ENCODE data around the gene SLC45A2. TPM values are rescaled to one million over a fixed set of nuclear protein-coding genes. Genes with fewer than 3 reads are reported as not detected.

Gene SLC45A2
- total RNA-seq, 1 experiment from 2014 or later: not detected

DNA sequence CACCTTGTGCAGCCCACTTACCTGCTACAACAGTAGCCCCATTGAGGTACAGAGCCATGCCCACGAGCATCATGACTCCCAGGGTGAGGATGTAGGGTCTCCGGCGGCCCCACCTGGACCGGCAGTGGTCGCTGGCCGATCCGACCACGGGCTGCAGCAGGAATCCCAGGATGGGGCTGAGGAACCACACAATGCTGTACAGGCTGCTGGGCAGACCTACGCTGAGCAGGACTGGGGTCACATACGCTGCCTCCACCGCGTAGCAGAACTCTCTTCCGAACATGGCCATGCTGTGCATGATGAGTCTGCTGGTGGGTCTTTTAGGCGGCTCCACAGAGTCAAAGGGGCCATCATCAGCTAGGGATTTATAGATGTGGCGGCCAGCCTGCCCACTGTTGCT is 315 bp downstream of the SLC45A2 start:
- intact Hi-C loops (cut with micrococcal nuclease; ENCODE audit: unreplicated experiment): no loop called here
- Histone ChIP-seq H3K36me3 (ENCODE audit: control insufficient read depth, insufficient read depth, low read length) (no peaks in the 10 kb centered on the region), H3K4me1 (ENCODE audit: control insufficient read depth, insufficient read depth, low read length) (no peaks in the 10 kb centered on the region), H3K4me3 (ENCODE audit: low read depth in 2 of 2, low read length in 2 of 2) (no peak overlapping the region), H3K27me3 (ENCODE audit: control insufficient read depth, insufficient read depth, low read length) (no peaks in the 10 kb centered on the region), H3K27ac (ENCODE audit: low read length) (no peak overlapping the region), H3K9me3 (ENCODE audit: control insufficient read depth, insufficient read depth, low read depth, low read length) (no peaks in the 10 kb centered on the region)
- TF ChIP-seq POLR2AphosphoS5 (IDR thresholded peaks at IDR 0.05; ENCODE audit: low read depth, low read length) (no peak), SIN3A (IDR thresholded peaks at IDR 0.05; ENCODE audit: borderline replicate concordance, insufficient read depth, low read depth, low read length) (no peak), TCF7L2 (IDR thresholded peaks at IDR 0.05; ENCODE audit: low read depth, low read length) (no peak)
- TF ChIP-seq, protein P1, sequence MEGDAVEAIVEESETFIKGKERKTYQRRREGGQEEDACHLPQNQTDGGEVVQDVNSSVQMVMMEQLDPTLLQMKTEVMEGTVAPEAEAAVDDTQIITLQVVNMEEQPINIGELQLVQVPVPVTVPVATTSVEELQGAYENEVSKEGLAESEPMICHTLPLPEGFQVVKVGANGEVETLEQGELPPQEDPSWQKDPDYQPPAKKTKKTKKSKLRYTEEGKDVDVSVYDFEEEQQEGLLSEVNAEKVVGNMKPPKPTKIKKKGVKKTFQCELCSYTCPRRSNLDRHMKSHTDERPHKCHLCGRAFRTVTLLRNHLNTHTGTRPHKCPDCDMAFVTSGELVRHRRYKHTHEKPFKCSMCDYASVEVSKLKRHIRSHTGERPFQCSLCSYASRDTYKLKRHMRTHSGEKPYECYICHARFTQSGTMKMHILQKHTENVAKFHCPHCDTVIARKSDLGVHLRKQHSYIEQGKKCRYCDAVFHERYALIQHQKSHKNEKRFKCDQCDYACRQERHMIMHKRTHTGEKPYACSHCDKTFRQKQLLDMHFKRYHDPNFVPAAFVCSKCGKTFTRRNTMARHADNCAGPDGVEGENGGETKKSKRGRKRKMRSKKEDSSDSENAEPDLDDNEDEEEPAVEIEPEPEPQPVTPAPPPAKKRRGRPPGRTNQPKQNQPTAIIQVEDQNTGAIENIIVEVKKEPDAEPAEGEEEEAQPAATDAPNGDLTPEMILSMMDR (IDR thresholded peaks at IDR 0.05): no peak
- TF ChIP-seq, protein P2, sequence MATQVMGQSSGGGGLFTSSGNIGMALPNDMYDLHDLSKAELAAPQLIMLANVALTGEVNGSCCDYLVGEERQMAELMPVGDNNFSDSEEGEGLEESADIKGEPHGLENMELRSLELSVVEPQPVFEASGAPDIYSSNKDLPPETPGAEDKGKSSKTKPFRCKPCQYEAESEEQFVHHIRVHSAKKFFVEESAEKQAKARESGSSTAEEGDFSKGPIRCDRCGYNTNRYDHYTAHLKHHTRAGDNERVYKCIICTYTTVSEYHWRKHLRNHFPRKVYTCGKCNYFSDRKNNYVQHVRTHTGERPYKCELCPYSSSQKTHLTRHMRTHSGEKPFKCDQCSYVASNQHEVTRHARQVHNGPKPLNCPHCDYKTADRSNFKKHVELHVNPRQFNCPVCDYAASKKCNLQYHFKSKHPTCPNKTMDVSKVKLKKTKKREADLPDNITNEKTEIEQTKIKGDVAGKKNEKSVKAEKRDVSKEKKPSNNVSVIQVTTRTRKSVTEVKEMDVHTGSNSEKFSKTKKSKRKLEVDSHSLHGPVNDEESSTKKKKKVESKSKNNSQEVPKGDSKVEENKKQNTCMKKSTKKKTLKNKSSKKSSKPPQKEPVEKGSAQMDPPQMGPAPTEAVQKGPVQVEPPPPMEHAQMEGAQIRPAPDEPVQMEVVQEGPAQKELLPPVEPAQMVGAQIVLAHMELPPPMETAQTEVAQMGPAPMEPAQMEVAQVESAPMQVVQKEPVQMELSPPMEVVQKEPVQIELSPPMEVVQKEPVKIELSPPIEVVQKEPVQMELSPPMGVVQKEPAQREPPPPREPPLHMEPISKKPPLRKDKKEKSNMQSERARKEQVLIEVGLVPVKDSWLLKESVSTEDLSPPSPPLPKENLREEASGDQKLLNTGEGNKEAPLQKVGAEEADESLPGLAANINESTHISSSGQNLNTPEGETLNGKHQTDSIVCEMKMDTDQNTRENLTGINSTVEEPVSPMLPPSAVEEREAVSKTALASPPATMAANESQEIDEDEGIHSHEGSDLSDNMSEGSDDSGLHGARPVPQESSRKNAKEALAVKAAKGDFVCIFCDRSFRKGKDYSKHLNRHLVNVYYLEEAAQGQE (IDR thresholded peaks at IDR 0.05; ENCODE audit: insufficient read depth in 1 of 2, low read depth in 2 of 2, low read length in 1 of 2): no peak
- BruUV-seq (replicated peaks): no TSS peak
- DNase-seq (ENCODE audit: low read depth, low spot score) (no peak), ATAC-seq (no peak)
- CTCF ChIA-PET: no interaction called here
- in situ Hi-C loops (cut with HindIII; ENCODE audit: low pct_unique_long_range_greater_than_20kb, low sequenced_read_pairs): no loop called here
- POLR2A ChIA-PET: no interaction called here

DNA sequence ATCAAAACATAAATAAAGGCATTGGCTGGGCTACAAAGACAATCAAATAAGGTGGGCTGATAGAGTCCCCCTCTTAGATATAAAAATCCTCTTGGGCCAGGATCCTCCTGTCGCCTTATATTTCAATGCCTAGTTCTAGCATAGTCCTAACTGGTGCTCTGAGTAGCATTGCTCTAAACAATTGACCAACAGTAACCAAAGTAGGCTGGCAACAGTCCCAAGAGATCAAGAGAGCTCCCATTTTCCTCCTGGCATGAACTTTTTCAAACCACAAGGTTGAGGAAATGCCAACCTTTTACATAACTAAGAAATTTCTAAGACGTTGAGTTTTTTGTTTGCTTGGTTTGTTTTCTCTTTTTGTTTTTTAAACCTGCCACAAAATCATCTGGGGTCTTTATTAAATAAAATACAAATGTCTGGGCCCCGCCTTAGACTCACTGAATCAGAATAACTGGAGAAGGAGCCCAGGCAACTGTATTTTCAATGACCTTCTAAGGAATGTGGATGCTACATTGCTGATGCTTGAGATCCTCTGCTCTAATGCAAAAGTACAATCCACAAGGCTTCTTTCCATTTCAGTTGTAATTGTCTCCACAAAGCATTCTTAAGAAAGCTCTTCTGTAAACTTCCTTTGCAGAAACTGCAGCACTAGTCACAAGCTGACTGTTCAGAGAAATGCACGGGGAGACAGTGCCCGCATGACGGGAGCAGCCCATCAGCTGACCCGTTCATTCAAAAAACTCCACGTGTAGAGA is 2.9 kb downstream of the SLC45A2 start:
- POLR2A ChIA-PET: no interaction called here
- H3K27ac ChIP-seq (ENCODE audit: low read length): no peak overlapping the region
- no peaks in the 10 kb centered on the region for H3K4me1 ChIP-seq (ENCODE audit: control insufficient read depth, insufficient read depth, low read length)
- DNase-seq (ENCODE audit: low read depth, low spot score) (no peak), ATAC-seq (no peak)
- in situ Hi-C loops (cut with HindIII; ENCODE audit: low pct_unique_long_range_greater_than_20kb, low sequenced_read_pairs) (no loop called here), intact Hi-C loops (cut with micrococcal nuclease; ENCODE audit: unreplicated experiment) (no loop called here)
- CTCF ChIA-PET: no interaction called here
- no peaks in the 10 kb centered on the region for H3K36me3 ChIP-seq (ENCODE audit: control insufficient read depth, insufficient read depth, low read length)
- no peaks in the 10 kb centered on the region for H3K9me3 ChIP-seq (ENCODE audit: control insufficient read depth, insufficient read depth, low read depth, low read length)
- no peak overlapping the region for H3K4me3 ChIP-seq (ENCODE audit: low read depth in 2 of 2, low read length in 2 of 2)
- H3K27me3 ChIP-seq (ENCODE audit: control insufficient read depth, insufficient read depth, low read length): no peaks in the 10 kb centered on the region
- BruUV-seq (replicated peaks): no TSS peak
- no peak for TF ChIP-seq SIN3A (IDR thresholded peaks at IDR 0.05; ENCODE audit: borderline replicate concordance, insufficient read depth, low read depth, low read length)
- TF ChIP-seq, protein P2 (IDR thresholded peaks at IDR 0.05; ENCODE audit: insufficient read depth in 1 of 2, low read depth in 2 of 2, low read length in 1 of 2): no peak
- TF ChIP-seq, protein P1 (IDR thresholded peaks at IDR 0.05): no peak
- TF ChIP-seq TCF7L2 (IDR thresholded peaks at IDR 0.05; ENCODE audit: low read depth, low read length): no peak
- TF ChIP-seq POLR2AphosphoS5 (IDR thresholded peaks at IDR 0.05; ENCODE audit: low read depth, low read length): no peak

All from Panc1 (cell line).